ENCODE data around the gene CDK6. TPM values are rescaled to one million over a fixed set of nuclear protein-coding genes. Genes with fewer than 3 reads are reported as not detected.

The CDK6 gene
- polyA plus RNA-seq, 3 donors: 40.8 to 45.1 (median 42.3) TPM

Other genes starting within 250 kb of the CDK6 start
- 10 to 100 TPM; 45.1 to 54.2 (median 46.2) TPM for gene FAM133B, start 246.2 kb downstream of the CDK6 start, polyA plus RNA-seq (ENCODE audit: insufficient read length in 3 of 3)